HuH-7.5 (cell line): ENCODE measurements around the gene DLGAP4.
"Not testable (repeated sequence)": the region's sequence is repeated elsewhere in the genome, so short reads cannot be mapped to it uniquely, and the experiment has no call there.

Source experiments
- DNase-seq: peaks from one replicate; pipeline ENCODE4 v3.0.0; 2011; ENCODE audit warnings: low spot score

The DLGAP4 gene

DNA sequence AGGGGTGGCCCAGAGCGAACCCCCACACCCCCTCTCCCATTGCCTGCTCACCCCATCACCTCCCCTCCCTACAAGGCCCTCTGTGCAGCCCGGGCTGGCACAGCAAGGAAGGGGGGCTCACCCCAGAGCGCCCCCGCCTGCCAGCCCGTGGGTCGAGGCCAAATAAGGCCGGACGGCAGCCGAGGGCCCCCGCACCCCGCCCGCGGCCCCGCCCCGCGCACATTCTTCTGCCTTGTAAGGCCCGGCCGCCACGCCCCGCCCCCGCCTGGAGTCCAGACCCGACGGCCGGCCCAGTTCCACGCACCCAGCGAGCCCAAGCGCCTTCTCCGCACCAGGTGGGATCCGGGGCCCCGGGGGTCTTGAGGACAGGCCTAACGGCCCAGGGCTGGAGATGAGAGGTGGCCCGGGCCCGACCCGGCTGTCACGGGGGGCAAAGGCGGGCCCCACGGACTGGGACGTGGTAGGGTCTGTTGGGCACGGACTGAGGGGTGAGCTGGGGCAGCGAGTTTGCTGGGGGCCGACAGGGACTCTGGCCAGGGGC, 235.2 kb downstream of the DLGAP4 start, which contains the start of gene MYL9:
TSS of gene MYL9 (plus strand) at position 293 of the 541 bp plus-strand sequence. CDS start 3,366 bp downstream, outside the sequence.
- peak; percentile 31 for DNase-seq

DNA sequence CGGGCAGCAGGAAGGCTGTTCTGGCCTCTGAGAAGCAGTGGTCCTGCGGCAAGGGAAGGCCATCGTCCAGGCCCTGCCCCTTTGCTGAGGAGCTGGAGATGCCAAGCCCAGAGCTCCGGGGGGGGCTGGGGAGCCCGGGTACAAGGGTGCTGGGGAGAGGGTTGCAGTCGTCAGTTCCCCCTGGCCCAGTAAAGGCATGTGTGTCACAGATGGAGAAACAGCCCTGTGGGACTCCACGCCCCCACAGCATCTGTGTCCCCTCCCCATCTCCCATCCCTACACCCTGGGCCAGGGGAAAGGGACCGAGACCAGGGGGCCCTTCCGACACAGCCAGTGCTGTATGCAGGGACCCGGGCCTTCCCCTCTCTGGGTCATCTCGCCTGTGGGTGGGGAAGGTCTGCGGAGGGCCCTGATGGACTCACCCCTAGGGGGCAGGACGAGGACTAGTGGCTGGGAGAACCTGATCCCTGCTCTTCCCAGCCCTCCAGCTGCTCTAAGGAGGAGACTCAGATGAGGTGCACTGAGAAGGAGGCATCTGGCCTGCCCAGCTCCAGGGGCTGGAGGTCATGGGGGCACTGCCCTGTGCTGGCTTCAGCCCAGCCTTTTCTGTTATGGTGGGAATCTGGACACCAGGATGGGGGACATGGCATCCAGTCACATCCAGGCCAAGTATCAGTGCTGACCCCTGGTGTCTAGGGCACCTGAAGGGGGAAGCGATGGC, 235.8 kb downstream of the DLGAP4 start:
- peak; percentile 74 for DNase-seq

DNA sequence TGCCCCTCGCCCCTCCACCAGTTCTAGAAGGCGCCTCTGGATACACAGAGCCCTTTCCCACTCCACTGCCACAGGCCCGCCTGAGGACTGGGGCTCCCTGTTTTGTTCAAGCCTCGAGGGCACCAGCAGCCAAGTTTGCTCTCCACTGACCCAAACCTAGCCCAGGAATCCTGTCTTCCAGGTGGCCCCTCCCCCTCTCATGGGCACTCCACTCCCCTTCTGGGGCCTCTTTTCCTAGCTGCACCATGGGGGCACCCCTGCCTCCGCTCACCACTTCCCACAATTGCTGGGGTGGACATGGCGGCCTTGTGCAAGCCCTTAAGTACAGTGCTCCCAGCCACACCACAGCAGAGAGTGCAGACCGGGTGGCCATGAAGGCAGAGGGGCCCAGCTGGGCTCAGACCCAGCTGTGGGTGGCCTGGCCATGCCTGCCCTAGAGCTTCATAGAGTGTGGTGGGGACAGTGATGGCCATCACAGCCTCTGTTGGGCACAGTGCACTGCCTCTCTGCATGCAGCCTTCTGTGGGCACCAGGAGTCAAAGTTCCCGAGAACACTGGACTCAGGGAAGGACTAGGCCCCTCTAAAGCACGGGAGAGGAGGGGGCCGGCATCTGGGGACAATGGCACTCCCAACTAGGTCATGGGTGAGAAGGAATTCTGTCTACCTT, 236.5 kb downstream of the DLGAP4 start:
- DNase-seq: no peak

DNA sequence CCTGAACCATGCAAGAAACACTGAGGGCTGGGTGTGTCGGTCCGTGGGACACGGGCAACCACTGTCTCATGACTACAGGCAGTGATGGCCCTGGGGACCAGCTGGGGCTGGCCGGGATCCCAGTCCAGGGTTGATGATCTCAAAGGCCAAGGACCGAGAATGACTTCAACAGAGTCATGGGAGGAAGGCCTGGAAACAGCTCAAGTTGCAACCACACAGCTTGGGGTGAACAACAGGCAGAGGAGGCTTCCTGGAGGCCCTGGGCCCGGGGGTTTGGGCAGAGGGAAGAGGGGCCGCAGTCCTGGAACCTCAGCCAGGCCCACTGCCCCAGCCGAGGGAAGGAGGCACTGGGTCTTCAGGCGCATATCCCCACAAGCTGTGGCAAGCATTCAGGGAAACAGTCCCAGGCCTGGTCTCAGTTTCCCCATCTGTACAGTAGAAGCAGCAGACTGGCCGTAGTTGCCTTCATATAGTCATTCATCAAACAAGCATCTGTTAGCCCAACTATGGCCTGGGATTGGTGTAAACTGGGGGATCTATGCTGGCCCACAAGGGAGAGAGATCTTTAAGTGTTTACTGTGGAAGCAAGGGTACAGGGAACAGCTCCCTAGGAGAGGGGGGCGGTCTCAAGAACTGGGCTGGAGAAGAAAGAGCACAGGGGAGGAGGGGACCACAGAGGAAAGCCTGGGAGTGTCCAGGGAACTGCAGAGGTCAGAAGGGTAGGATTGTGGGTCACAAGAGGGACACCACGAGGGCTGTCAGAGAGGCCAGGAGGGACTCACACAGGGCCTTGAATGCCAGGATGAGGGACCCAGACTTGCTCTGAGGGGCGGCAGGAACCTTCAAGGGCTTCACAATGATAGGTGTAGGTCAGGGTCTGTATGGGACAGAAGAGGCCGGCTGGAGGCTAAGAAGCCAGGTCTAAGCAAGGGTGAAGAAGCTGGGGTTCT, 237.3 kb downstream of the DLGAP4 start:
- no peak for DNase-seq

DNA sequence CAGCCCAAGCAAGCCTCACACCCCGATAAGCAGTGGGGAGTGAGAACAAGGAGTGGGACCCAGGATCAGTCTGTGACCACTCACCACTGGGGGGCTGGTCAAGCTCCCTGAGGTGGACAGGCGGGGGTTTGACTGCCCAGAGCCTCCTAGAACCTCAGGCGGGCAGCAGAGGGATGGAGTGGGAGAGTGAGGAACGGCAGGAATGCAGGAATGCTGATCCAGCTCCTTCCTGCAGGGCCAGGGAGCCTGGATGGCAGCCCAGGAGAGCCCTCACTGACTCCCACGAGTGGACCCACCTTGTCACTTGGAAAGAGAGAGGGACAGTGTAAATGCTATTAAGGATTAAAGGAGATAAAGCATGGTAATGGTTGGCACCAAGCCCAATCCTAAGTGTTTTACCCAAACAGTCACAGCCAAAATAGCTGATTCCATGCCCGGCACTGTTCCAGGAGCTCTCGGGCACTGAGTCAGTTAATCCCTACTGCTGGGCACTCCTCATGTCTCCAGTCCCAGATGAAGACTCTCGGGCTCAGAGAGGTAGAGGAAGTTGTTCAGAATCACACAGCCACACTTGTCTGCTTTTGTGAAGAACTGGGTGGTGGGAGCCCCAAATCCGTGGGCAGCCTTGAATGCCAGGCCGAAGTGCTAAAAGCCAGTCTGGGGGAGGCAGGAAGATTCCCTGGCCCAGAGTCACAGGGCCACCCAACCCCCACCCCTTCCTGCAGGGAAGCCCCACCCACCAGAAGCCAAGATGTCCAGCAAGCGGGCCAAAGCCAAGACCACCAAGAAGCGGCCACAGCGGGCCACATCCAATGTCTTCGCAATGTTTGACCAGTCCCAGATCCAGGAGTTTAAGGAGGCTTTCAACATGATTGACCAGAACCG, 238.2 kb downstream of the DLGAP4 start:
- DNase-seq: no peak

DNA sequence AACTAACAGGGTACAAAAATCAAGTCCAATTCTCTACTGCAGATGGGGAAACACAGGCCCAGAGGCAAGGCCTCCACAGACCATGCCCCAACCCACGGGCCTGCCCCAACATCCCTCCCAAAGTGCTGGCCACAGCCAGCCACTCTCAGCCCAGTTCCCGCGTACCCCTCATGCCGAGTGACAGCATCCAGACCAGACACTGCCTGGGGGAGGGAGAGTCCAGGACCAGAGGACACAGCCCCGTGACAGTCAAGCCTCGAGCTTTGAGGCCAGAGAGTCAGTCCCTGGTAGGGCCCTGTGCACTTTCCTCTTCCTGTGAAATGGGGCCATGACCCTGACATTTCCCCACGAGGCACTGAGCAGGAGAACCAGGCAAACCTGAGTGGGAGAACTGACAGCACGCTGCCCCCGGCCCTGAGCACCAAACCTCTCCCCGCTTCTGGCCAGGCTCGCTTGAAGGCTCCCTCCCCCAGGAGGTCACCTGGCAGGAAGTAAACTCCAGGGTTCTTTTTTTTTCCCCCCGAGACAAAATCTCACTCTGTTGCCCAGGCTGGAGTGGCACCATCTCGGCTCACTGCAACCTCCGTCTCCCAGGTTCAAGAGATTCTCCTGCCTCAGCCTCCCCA, 240.1 kb downstream of the DLGAP4 start:
- no peak for DNase-seq

DNA sequence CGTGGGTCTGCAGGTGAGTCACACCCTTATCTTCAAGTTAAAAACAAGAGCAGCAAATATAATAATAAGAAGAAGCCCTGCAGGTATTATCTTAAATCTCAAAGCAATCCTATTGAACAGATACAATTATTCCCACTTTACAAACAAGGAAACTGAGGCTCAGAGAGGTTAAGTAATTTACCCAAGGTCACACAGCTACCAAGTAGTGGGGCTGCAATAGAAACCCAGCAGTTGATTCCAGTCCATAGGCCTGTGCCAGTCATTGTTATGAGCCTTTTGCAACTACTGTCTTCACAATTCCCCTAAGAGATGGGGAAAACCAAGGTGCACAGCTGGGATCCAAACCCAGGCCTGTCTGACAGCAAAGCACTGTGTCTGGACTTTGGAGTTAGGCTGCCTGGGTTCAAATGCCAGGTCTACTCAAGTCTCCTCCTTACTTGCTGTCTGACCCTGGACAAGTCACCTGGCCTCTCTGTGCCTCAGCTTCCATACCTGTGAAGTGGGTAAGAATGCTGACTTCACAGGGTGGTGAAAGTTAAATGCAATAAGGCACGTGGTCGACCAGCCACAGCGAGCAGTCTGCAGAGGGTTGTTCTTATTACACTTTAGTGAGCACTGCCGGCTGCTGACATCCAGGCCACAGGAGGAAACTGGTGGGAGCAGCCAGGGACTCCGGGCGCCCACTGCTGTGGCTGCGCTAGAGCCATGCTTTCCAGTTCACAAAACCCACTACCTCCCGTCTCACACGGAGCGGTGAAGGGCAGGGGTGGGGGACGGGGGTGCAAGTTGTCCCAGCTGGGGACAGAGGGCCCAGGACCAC, 241.3 kb downstream of the DLGAP4 start:
- DNase-seq: no peak

DNA sequence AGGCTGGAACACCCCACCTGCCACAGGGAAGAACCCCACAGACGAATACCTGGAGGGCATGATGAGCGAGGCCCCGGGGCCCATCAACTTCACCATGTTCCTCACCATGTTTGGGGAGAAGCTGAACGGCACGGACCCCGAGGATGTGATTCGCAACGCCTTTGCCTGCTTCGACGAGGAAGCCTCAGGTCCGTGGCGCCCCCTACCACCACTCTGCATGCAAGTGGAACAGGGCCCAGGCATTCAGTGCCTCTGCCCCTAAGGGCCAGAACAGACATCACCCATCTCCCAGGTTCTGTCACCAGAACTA, 241.8 kb downstream of the DLGAP4 start:
- DNase-seq: no peak

DNA sequence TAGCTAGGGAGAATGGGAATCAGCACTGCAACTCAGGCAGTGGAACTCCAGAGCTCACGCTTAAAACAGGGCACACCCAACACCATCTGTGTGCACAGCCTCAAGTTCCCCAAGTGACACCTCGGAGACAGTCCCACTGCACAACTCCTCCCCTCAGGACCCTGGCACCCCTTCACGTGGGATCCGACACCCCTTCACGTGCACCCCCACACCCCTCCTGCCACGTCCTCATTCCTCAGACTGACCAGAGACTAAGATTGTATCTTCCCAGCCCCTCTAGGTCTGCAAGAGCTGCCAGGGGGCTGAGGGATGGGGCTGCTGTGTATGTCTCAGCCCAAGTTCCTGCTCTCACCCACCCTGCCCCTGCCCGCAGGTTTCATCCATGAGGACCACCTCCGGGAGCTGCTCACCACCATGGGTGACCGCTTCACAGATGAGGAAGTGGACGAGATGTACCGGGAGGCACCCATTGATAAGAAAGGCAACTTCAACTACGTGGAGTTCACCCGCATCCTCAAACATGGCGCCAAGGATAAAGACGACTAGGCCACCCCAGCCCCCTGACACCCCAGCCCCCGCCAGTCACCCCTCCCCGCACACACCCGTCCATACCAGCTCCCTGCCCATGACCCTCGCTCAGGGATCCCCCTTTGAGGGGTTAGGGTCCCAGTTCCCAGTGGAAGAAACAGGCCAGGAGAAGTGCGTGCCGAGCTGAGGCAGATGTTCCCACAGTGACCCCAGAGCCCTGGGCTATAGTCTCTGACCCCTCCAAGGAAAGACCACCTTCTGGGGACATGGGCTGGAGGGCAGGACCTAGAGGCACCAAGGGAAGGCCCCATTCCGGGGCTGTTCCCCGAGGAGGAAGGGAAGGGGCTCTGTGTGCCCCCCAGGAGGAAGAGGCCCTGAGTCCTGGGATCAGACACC, 242.8 kb downstream of the DLGAP4 start:
- no peak for DNase-seq

DNA sequence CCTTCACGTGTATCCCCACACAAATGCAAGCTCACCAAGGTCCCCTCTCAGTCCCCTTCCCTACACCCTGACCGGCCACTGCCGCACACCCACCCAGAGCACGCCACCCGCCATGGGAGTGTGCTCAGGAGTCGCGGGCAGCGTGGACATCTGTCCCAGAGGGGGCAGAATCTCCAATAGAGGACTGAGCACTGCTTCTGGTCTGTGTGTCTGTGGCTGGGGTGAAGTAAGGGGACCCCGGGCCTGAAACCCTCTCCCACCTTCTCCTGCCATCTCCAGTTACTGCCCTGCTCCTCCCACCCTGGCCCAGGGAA, 243.4 kb downstream of the DLGAP4 start:
- DNase-seq: no peak

DNA sequence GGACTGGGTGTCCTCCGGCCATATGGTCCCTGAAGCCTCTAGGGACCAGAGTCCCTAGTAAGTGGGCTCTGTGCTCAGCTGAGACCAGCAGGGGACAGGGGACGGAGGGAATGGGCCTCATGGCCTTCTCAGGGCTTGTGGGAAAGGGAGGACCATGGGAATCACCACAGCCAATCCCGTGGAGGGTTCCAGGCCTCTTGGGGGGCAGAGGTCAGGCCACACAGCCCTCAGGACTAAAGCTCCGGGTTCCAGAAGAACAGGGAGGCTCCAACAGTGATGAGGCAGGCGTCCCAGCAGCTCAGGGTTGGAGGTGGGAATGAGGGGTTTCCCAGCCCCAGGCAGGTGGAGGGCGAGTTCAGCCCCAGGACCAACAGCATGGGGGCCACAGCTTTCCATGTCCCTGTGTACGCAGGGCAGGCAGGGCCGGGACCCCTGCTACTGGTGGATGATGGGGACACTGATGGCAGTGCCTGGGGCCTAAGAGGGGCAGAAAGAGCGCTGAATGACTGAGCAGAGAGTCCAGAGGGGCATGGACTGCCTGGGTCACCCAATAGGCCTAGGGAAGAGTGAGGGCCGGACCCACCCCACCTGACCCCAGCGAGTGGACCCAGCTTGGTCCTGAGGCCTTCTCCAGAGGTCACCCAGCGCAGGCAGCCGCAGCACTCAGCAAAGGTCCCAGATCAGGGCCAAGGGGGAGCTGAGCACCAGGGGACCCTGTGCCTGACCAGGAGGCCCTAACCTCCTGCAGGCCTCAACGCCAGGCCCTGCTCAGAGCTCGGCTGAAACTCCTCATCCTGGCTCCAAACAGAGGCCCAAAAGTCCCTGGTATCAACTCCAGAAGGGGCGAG, 244.0 kb downstream of the DLGAP4 start:
- DNase-seq: no peak

DNA sequence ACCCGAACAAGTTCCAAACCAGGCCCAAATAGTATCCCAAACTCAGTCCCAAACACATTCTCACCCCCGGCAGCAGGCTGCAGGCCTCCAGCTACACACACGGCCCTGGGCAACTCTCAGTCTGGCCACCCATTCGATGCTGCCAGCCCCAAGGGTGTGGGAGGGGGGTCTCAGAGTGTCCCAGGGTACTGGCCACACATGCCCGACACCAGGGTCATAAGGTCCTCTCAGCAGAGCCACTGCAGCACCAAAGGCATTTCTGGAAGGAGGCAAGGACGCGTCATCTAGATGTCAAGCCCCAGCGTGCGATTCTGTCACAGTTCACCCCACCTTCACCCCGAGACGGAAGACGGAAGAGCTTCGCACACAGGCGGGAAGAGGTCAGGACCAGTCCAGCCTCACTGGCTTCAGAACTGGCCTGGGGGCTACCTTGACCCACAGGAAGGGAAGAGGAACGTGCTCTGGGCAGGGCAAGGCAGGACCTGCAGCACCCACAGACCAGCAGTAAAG, 244.7 kb downstream of the DLGAP4 start:
- no peak for DNase-seq

DNA sequence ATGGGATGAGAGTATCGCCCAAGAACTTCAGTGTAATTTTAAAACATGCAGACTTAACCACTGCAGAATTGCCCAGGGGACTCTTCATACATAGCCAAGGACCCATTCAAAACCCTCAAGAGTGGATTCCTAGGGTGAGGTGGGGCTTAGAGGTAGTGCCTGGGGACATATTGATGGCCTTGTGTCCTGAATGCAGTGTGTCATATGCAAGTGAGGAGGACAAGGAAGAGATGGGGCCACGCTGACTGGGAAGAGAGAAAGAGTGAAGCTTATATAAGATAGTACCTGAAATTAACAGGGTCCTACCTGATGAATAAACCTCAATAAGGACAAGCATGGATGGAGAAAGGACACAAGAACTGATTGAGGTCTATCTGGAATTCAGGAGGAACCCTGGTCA, 249.1 kb downstream of the DLGAP4 start:
- DNase-seq: no peak

DNA sequence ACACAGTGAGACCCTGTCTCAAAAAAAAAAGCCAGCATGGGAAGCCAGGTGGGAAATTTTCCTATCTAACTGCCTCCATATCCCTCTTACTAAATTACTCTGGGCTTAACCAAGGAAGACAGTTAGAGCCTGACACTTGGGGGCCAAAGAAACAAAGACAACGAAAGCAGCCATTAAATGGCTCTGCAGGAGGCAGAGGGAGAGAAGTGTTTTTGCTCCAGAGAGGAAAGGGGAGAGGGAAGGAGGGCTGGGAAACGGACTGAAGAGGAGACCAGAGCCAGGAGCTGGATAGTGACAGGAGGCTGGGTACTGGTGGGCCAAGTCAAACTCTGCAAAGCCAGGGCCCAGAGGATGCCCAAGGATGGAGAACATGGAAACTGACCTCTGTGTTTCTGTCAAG, 256.6 kb downstream of the DLGAP4 start:
- no peak for DNase-seq

DNA sequence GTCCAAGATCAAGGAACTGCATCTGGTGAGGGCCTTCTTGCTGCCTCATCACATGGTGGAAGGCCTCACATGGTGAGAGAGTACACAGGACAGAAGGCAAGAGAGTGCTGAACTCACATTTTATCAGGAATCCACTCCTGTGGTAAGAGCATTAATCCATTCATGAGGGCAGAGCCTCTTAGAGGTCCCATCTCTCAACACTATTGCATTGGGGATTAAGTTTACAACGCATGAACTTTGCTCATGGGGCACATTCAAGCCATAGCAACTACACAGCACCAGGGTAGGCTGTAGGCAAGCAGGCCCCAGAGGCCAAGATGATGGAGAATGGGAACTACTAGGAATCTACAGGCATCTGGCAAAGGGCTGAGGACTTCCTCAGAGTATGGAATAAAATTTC, 257.2 kb downstream of the DLGAP4 start:
- no peak for DNase-seq

DNA sequence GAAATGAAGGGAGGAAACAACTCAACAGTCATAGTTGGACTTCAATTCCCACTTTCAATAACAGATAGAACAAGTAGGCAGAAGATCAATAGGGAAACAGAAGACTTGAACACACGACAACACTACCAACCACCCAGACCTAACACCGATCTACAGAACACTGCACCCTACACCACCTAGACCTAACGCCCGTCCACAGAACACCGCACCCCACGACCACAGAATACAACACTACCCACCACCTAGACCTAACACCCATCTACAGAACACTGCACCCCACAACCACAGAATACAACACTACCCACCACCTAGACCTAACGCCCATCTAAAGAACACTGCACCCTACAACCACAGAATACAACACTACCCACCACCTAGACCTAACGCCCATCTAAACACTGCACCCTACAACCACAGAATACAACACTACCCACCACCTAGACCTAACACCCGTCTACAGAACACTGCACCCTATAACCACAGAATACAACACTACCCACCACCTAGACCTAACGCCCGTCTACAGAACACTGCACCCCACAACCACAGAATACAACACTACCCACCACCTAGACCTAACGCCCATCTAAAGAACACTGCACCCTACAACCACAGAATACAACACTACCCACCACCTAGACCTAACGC, 258.1 kb downstream of the DLGAP4 start:
- DNase-seq: not testable (repeated sequence)

DNA sequence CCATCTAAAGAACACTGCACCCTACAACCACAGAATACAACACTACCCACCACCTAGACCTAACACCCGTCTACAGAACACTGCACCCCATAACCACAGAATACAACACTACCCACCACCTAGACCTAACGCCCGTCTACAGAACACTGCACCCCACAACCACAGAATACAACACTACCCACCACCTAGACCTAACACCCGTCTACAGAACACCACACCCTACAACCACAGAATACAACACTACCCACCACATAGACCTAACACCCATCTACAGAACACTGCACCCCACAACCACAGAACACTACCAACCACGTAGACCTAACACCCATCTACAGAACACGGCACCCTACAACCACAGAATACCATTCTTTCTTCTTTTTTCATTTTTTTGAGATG, 258.6 kb downstream of the DLGAP4 start:
- DNase-seq: not testable (repeated sequence)
